Measurements from ENCODE around the gene RYR2.

DNA sequence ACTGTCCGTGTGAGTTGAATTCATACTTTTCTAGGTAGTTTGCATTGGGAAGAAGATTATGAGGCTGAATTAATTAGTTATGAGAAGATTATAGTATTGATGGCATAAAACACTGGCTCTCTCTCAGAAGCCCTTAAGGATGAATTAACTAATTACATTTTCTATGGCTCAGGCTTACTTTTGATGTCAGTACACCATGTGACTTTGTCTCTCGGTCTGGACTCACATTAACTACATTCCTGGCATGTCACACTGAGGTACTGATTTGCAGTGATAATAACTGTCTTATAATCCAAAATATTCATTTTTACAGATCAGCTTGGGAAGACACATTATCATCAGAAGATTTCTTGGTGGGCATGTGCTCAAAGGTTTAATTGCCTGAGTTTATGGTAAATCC is 486.6 kb downstream of the RYR2 start:
- TF ChIP-seq, protein P1, sequence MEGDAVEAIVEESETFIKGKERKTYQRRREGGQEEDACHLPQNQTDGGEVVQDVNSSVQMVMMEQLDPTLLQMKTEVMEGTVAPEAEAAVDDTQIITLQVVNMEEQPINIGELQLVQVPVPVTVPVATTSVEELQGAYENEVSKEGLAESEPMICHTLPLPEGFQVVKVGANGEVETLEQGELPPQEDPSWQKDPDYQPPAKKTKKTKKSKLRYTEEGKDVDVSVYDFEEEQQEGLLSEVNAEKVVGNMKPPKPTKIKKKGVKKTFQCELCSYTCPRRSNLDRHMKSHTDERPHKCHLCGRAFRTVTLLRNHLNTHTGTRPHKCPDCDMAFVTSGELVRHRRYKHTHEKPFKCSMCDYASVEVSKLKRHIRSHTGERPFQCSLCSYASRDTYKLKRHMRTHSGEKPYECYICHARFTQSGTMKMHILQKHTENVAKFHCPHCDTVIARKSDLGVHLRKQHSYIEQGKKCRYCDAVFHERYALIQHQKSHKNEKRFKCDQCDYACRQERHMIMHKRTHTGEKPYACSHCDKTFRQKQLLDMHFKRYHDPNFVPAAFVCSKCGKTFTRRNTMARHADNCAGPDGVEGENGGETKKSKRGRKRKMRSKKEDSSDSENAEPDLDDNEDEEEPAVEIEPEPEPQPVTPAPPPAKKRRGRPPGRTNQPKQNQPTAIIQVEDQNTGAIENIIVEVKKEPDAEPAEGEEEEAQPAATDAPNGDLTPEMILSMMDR (conservative IDR thresholded peaks at IDR 0.05): no peak
- TF ChIP-seq ZFX (IDR thresholded peaks at IDR 0.05): no peak
